GM12874 (cell line): ENCODE data around the gene EIF1.

Source experiments
- CTCF ChIP-seq: IDR thresholded peaks from 2 replicates; pipeline ENCODE4 v1.5.1; 2011; ENCODE audit warnings: low read depth, mild to moderate bottlenecking, control low read depth, low read length, moderate library complexity; ENCODE audit not compliant: insufficient read depth

Gene EIF1

GRCh38 chr17:41688641-41689496 is at the start of gene EIF1:
TSS of gene EIF1 (plus strand) at chr17:41688885. CDS start at chr17:41689039, 154 bp downstream.
- no peak for TF ChIP-seq CTCF

- no peak for TF ChIP-seq CTCF
Measured at GRCh38 chr17:41638941-41639340, 49.7 kb upstream of the EIF1 start.

- TF ChIP-seq CTCF, result no peak
Measured at GRCh38 chr17:41639492-41640473, 48.9 kb upstream of the EIF1 start.

GRCh38 chr17:41642252-41643156 is 46.2 kb upstream of the EIF1 start:
- TF ChIP-seq CTCF, result no peak

GRCh38 chr17:41647038-41647813 is 41.5 kb upstream of the EIF1 start:
- TF ChIP-seq CTCF, result no peak

GRCh38 chr17:41647940-41648410 is 40.7 kb upstream of the EIF1 start:
- peak; percentile 96 for TF ChIP-seq CTCF
